Stomach smooth muscle (tissue), 2 donors: Measurements from ENCODE around the gene FTO.

Experiments used
- H3K27ac ChIP-seq: one replicate; pipeline ENCODE4 v1.7.0; 2013; ENCODE audit warnings: mild to moderate bottlenecking, low read length, inconsistent platforms
- H3K27me3 ChIP-seq, 2 donors: one replicate each; pipeline ENCODE4 v1.7.0; 2013; ENCODE audit warnings: low read length in 2 of 2; ENCODE audit not compliant: insufficient read depth in 2 of 2, control insufficient read depth in 1 of 2
- H3K36me3 ChIP-seq, 2 donors: one replicate each; pipeline ENCODE4 v1.7.0; 2013; ENCODE audit warnings: low read length in 2 of 2; ENCODE audit not compliant: control insufficient read depth in 2 of 2, insufficient read depth in 2 of 2
- H3K4me1 ChIP-seq: one replicate; pipeline ENCODE4 v1.7.0; 2013; ENCODE audit warnings: low read length; ENCODE audit not compliant: control insufficient read depth, insufficient read depth
- H3K4me3 ChIP-seq, 2 donors: one replicate each; pipeline ENCODE4 v1.7.0; 2013; ENCODE audit warnings: low read length in 2 of 2
- H3K9ac ChIP-seq, 2 donors: one replicate each; pipeline ENCODE4 v1.7.0; 2013; ENCODE audit warnings: low read length in 2 of 2, mild to moderate bottlenecking in 1 of 2
- H3K9me3 ChIP-seq, 2 donors: one replicate each; pipeline ENCODE4 v1.7.0; 2013; ENCODE audit warnings: low read length in 2 of 2; ENCODE audit not compliant: control insufficient read depth in 2 of 2
- donor health status: healthy.
- donor health status: Pancreatic carcinoma.

The FTO gene

GRCh38 chr16:53752560-53752959 is 48.6 kb downstream of the FTO start:
- H3K27ac ChIP-seq = no peak overlapping the region
- H3K27me3 ChIP-seq = no peaks in the 10 kb centered on the region
- H3K4me3 ChIP-seq = no peak overlapping the region
- peaks cover 7% of the 10 kb centered on the region for H3K4me1 ChIP-seq
- no peaks in the 10 kb centered on the region for H3K36me3 ChIP-seq
- H3K9ac ChIP-seq = no peak overlapping the region
- no peaks in the 10 kb centered on the region for H3K9me3 ChIP-seq

- no peaks in the 10 kb centered on the region for H3K36me3 ChIP-seq
- no peak overlapping the region for H3K27ac ChIP-seq
- peaks cover 7% of the 10 kb centered on the region for H3K4me1 ChIP-seq
- no peaks in the 10 kb centered on the region for H3K9me3 ChIP-seq
- no peaks in the 10 kb centered on the region for H3K27me3 ChIP-seq
- no peak overlapping the region for H3K4me3 ChIP-seq
- no peak overlapping the region for H3K9ac ChIP-seq
Measured at GRCh38 chr16:53753431-53753830, 49.5 kb downstream of the FTO start.

GRCh38 chr16:53755026-53755910 is 51.3 kb downstream of the FTO start:
- Histone ChIP-seq H3K9me3 (no peaks in the 10 kb centered on the region), H3K4me3 (no peak overlapping the region), H3K27ac (no peak overlapping the region), H3K36me3 (no peaks in the 10 kb centered on the region), H3K27me3 (no peaks in the 10 kb centered on the region), H3K9ac (no peak overlapping the region), H3K4me1 (peaks cover 7% of the 10 kb centered on the region)

GRCh38 chr16:53756275-53756996 is 52.5 kb downstream of the FTO start:
- H3K4me3 ChIP-seq = no peak overlapping the region
- no peak overlapping the region for H3K27ac ChIP-seq
- no peaks in the 10 kb centered on the region for H3K27me3 ChIP-seq
- H3K9me3 ChIP-seq = no peaks in the 10 kb centered on the region
- no peak overlapping the region for H3K9ac ChIP-seq
- H3K4me1 ChIP-seq = peaks cover 7% of the 10 kb centered on the region
- H3K36me3 ChIP-seq = no peaks in the 10 kb centered on the region

- no peaks in the 10 kb centered on the region for H3K9me3 ChIP-seq
- no peaks in the 10 kb centered on the region for H3K27me3 ChIP-seq
- H3K4me1 ChIP-seq = peaks cover 7% of the 10 kb centered on the region
- no peak overlapping the region for H3K27ac ChIP-seq
- H3K4me3 ChIP-seq = no peak overlapping the region
- H3K9ac ChIP-seq = no peak overlapping the region
- H3K36me3 ChIP-seq = no peaks in the 10 kb centered on the region
Measured at GRCh38 chr16:53757971-53758609, 54.1 kb downstream of the FTO start.

- Histone ChIP-seq H3K9me3 (no peaks in the 10 kb centered on the region), H3K4me1 (no peaks in the 10 kb centered on the region), H3K4me3 (no peak overlapping the region), H3K27me3 (no peaks in the 10 kb centered on the region), H3K9ac (no peak overlapping the region), H3K36me3 (no peaks in the 10 kb centered on the region), H3K27ac (no peak overlapping the region)
Measured at GRCh38 chr16:53761962-53762703, 58.2 kb downstream of the FTO start.

GRCh38 chr16:53766304-53767016 is 62.5 kb downstream of the FTO start:
- Histone ChIP-seq H3K4me1 (no peaks in the 10 kb centered on the region), H3K27ac (no peak overlapping the region), H3K9ac (no peak overlapping the region)

GRCh38 chr16:53768167-53768566 is 64.2 kb downstream of the FTO start:
- no peaks in the 10 kb centered on the region for H3K4me1 ChIP-seq
- H3K4me3 ChIP-seq = no peak overlapping the region

More at GRCh38 chr16:53766304-53767016, 62.5 kb downstream of the FTO start:
- H3K4me3 ChIP-seq = no peak overlapping the region
- no peaks in the 10 kb centered on the region for H3K36me3 ChIP-seq
- no peaks in the 10 kb centered on the region for H3K27me3 ChIP-seq
- H3K9me3 ChIP-seq = no peaks in the 10 kb centered on the region

GRCh38 chr16:53768593-53768992 is 64.6 kb downstream of the FTO start:
- Histone ChIP-seq H3K9me3 (no peaks in the 10 kb centered on the region), H3K27me3 (no peaks in the 10 kb centered on the region), H3K4me3 (no peak overlapping the region), H3K27ac (no peak overlapping the region), H3K36me3 (no peaks in the 10 kb centered on the region), H3K9ac (no peak overlapping the region), H3K4me1 (peaks cover 4% of the 10 kb centered on the region)

More at GRCh38 chr16:53768167-53768566, 64.2 kb downstream of the FTO start:
- Histone ChIP-seq H3K9me3 (no peaks in the 10 kb centered on the region), H3K36me3 (no peaks in the 10 kb centered on the region), H3K27ac (no peak overlapping the region), H3K27me3 (no peaks in the 10 kb centered on the region), H3K9ac (no peak overlapping the region)

- Histone ChIP-seq H3K36me3 (no peaks in the 10 kb centered on the region), H3K4me3 (no peak overlapping the region), H3K27ac (no peak overlapping the region), H3K27me3 (no peaks in the 10 kb centered on the region), H3K9me3 (no peaks in the 10 kb centered on the region), H3K9ac (no peak overlapping the region), H3K4me1 (peaks cover 4% of the 10 kb centered on the region)
Measured at GRCh38 chr16:53769185-53769584, 65.2 kb downstream of the FTO start.
